Stimulated activated CD4-positive, alpha-beta T cell treated with anti-CD3 and anti-CD28 coated beads, Interleukin-12 subunit alpha, Interleukin-12 subunit beta, amount 100 ng/mL, for 48 hours (primary cell): Measurements from ENCODE around the gene SLC27A1.
A peak's percentile ranks its signal among the peaks of the same experiment; 100 is the strongest.

Experiments used
- DNase-seq, 3 donors: peaks; one replicate each; pipeline ENCODE4 v3.0.0-alpha.2; 2020; ENCODE audit warnings: low read depth in 2 of 3, low spot score in 1 of 3

SLC27A1 gene

DNA sequence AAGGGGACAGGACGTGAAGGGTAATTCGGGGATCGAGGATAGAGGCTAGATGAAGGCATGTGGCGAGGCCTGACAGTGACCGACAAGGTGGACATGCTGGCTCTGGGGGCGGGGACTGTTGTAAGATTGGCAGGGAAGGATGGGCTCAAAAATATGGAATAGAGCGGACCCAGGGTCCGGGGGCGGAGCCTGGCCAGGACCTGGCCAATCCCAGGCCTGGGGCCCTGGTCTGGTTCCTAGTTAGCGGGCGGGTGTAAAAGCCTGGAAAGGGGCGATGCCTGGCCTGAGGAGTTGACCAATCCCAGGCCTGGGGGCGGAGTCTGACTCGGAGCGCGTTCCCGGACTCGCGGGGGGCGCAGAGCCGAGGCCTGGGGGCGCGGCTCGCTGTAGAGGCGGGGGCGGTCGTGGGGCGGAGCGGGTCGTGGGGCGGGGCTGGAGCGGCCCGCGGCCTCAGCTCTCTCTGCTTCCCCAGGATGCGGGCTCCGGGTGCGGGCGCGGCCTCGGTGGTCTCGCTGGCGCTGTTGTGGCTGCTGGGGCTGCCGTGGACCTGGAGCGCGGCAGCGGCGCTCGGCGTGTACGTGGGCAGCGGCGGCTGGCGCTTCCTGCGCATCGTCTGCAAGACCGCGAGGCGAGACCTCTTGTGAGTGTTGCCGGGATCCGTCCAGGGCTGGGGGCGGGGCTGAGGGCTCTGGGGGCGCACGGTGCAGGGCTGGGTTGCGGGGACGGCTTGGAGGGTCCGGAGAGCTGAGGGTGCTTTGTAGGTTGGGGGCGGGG is at the start of gene SLC27A1:
Gene SLC27A1 (plus strand): TSS at position 457 of the 774 bp plus-strand sequence. CDS start 17 bp downstream, at position 474.
- peak; percentile 81 to 87 (median 84) for DNase-seq

DNA sequence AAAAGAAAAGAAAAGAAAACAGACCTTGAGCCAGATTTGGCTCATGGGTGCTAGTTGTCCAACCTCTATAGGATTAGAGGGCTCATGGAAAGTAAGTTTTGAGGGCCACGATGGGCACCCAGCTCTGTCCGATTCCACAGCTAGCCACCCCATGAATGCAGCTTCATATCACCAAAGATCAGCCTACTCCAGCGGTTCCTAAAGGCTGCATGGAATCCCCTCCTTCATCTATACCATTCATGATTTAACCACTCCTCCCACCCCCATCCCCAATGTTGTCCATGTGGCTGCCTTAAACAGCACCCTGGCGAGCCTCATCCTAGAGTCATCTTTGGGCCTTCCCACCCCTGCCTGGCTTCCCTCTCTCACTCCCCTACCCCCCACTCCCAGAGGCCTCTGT is 48.4 kb upstream of the SLC27A1 start:
- DNase-seq: no peak

DNA sequence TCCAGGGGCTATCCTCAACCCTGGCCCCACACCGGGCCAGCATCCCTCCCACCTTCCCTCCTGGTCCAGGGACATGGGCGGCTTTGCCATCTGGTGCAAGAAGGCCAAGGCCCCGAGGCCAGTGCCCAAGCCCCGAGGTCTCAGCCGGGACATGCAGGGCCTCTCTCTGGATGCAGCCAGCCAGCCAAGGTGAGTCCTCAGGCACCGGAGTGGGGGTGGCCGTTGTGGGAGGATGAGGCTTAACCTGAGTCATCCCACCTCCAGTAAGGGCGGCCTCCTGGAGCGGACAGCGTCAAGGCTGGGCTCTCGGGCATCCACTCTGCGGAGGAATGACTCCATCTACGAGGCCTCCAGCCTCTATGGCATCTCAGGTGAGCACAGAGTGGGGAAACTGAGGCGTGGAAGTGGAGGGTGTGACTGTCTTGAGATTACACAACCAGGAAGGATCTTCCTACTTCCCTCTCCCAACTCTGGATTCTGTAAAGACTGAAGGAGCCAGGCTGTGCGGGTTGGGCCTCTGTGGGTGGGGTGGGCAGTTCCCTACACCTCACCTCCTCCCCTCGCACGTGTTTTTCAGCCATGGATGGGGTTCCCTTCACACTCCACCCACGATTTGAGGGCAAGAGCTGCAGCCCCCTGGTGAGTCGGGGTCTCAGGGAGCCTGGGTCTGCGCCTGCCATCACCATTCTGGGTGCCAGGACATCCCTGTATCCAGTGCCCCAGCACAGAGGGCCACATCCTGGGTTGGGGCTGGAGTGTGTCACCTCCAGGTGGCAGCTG is 46.7 kb upstream of the SLC27A1 start:
- DNase-seq: no peak

DNA sequence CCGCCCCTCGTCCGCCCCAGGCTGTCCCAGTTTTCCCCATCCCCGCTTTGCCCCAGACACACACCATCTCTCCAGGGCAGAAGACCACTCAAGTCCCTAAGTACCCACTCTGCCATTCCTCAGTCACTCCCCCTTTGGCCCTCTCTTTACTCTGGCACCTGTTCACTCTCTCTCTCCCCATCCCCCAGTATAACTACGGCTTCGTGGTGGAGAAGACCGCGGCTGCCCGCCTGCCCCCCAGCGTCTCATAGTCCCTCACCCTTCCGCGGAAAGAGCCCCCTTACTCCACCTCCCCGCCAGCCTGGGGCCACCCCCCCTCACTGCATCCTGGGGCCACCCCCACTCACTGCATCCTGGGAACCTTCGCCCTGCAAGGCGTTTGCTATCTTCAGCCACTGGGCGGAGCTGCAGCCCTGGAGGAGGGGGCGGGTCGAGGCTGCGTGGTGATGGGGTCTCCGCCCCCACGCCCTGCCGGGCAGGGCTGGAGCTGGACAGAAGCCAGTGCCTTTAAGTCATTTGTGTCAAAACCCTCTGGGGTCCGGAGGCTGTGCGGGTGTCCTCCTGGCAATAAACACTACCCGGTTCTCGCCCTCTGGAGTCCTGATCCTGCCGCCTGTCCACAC is 45.5 kb upstream of the SLC27A1 start:
- DNase-seq: no peak

DNA sequence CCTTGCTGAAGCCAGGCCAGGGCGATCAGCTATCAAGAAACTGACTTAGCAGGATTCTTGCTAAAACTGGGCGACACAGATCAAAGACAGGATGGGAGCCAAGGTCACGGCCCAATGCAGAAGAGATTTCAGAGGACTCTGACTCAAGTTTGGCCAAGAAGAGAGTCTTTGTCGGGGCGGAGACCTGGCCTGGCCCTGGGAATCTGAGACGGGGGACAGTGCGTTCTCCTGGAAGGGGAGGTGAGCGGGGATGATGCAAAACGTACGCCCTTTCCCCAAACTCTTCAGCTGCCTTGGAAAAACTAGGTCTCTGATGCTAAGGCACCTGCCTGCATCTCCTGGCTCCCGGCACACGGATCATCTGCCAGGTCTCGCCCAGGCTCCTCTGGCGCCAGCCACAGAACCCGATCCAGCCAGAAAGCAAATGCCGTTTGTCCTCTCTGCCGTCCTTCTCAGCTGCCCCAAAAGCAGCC is 40.6 kb upstream of the SLC27A1 start:
- no peak for DNase-seq

DNA sequence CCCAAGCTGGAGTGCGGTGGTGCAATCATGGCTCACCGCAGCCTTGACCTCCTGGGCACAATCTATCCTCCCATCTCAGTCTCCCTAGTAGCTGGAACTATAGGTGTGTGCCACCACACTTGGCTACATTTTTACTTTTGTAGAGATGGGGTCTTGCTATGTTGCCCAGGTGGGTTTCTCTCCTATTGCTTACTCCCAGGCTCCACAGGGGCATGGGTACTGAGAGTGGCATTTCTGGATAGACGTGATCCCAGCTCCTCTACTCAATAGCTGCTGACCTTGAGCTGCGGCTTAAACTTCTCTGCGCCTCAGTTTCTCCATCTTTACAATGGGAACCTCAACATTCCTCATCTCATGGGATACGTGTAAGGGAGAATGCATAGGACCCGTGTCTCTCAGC is 38.9 kb upstream of the SLC27A1 start:
- DNase-seq: no peak

DNA sequence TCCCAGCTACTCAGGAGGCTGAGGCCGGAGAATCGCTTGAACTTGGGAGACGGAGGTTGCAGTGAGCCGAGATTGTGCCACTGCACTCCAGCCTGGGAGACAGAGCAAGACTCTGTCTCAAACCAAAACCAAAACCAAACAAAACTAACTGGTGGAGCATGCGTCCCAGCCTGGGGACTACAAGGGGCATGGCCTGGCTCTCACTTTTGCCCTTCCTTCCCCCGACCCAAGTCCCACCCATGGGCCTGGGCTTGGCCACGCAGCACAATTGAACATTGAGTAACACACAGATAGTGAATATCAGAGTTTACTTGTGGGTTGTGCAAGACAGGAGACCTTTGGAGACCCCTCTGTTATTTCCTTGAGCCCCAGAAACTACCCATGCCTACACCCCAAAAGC is 35.1 kb upstream of the SLC27A1 start:
- DNase-seq: no peak

DNA sequence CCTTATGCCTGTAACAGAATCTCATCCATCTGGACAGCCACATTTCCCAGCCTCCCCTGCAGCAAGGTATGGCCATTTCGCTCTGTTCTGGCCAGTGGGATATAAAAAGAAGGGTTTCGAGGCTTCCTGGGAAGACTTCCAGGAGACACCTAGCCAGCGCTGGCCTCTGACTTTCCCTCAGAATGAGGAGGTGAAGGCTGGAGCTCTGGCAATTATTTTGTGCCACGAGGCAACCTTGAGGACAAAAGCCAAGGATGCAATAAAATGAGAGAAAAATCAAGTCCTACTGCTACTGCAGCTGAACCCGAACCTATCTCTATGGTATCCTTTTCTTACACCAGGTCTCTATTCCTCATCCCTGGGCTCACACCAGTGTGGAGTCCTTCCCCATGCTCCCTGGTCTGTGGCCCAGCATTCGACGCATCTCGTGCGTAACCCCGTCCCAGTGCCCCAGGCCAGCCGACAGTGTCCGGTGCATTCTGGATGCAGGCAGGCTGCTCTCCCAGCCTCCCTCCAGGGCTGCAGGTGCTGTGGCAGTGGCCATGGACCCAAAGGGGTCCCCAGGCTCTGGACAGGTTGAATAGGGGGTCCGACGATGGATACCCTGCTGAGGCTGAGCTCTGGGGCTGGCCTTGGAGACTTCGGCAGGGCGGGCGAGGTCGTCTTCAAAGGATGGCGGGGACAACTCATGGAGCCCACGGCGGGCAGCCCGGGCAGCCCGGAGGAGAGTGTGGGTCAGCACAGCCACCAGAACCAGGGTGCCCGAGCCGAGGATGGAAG is 34.0 kb upstream of the SLC27A1 start:
- no peak for DNase-seq

DNA sequence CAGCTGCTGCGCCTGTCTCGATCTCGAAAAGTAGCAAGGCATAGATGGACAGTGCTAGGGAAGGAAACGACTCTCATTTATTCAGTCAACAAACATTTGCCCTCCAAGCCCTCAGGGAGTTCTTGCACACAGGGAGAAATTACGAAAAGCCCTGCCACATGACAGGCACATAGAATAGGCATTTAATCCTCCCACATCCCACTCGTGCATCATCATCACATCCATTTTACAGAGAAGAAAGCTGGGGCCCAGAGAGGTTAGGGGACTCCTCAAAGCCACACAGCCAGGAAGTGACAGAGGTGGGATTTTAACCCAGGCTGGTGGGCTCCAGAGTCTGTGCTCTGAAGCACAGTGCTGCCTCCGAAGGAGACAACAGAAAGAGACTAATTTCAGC is 33.5 kb upstream of the SLC27A1 start:
- DNase-seq: no peak

DNA sequence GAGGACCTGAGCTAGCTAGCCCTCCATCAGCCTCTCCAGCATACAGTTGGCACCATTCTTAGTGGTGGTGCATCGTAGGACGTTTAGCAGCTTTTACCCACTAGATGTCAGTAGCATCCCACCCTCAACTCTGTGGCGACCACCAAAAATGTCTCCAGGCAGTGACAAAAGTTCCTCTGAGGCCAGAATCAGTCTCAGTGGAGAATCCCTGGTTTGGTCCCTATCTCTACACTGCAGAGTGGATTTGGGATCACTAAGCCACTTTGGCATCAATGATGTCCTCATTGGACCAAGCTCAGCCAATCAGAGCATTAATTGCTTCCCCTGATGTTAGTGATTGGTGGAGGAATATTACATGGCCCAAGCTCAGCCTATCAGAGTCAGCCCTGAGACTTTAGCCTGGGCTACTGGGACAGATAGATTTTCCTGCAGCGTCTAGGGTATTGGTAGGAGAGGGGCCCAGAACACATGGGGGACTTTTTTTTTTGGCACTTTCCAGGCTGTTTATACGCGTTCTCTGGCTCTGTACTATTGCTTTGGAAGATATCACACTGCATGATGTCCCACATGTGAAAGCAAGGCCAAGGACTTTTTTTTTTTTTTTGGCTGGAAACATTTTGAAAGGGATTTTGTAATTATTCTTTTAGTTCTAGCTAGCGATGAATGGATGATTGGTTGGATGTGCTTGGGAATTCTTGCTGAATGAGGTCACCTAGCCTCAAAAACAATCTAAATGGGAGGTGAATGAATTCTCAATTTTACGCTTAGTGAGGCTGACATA is 28.9 kb upstream of the SLC27A1 start:
- no peak for DNase-seq

DNA sequence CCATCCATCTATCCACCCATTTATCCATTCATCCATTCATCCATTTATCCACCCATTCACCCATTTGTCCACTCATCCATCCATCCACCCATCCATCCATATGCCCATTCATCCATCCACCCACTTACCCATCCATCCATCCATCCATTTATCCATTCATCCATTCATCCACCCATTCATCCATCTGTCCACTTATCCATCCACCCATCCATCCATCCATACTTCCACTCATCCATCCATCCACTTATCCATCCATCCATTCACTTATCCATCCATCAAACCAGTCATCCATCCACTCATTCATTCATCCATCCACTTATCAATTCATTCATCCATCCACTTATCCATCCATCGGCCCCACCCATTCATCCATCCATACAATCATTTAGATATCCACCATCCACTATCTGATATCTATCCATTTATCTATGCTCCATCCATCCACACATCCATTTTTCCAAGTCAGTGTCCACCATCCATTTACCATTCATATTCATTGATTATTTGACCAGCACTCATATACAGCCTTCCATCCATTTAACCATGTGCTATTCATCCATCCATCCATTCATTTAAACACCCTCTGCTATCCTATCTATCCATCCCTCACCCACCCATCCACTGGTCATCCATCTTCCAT is 24.7 kb upstream of the SLC27A1 start:
- no peak for DNase-seq

DNA sequence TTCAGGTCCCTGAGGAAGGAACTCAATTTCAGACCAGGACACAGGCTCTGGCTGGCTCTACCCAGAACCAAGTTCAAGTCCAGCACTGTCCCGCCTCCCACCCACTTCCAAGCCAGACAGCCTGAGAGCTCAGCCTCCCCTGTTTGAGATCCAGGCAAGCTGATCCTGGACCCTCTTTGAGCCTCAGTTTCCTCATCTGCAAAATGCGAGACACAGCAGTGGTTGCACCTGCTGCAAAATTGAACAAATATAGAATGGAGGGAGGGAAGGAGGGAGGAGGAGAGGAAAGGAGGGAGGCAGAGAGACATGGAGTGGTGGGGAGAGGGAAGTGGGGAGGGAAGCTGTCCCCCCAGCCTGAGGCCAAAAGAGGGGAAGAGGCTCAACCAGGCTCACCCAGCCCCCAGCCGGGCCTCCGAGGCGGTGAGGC is 22.6 kb upstream of the SLC27A1 start:
- DNase-seq: no peak

DNA sequence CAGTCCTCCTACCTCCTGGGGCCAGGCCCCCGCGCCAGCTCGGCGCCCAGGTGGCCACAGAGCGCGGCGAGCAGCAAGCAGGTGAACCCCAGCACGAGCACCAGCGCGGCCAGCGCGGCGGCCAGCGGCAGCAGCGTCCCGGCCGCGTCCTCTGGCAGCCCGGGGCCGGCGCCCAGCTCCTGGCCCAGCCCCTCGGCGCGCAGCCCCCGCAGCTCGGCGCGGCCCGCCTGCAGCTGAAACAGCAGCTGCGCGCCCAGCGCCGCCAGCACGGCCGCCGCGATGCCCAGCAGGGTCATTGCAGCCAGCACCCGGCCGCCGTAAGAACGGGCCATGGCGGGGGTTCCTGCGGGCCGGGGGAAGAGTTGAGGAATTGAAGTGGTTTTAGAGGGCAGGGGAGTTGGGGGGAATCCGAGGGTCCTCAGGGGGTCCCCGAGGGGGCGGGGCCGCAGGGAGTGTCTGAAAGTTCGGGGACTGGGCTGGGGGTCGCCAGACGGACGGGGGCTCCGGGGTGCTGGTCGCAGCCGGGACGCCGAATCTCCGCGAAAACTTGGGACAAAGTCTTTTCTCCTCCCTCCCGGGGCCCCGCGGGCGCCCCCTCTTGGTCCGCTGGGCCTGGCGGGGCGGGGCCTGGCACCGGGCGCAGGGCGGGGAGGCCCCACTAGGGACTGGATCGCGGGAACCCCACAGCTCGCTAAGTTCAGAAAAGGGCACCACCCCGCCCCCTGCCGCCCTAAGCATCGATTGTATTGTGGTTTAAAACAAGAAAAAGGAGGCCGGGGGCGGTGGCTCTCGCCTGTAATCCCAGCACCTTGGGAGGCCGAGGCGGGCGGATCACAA is 22.0 kb upstream of the SLC27A1 start, which contains the start of gene TMEM221:
Gene TMEM221 (minus strand): TSS at position 538 of the 837 bp plus-strand sequence. CDS start 206 bp downstream, at position 332.
- peak; percentile 25 to 54 (median 45) for DNase-seq

DNA sequence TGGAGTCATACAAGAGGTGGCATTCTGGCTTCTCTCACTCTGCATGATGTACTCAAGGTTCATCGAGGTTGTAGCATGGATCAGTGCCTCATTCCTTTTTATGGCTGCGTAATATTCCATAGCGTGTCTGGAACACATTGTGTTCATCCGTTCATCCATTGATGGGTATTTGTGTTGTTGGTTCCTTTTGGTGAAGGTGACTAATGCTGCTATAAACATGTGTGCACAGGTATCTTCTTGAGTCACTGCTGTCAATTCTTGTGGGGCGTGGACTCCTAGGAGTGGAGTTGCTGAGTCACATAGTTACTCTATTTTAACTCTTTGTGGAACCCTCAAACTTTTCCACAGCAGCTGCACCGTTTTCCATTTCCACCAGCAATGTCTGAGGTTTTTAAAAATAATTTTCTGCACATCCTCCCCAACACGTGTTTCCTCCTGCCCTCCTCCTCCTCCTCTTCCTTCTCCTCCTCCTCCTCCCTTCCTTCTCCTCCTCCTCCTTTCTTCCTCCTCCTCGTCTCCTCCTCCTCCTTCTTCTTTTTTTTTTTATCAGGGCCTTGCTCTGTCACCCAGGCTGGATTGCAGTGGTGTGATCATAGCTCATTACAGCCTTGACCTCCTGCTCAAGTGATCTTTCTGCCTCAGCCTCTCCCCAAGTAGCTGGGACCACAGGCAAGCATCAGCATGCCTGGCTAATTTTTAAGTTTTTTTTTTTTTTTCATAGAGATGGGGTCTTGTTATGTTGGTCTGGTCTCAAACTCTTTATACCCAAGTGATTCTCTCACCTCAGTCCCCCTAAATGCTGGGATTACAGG is 19.9 kb upstream of the SLC27A1 start:
- DNase-seq: peak in 2 of 3 donors; percentile 40 to 57

DNA sequence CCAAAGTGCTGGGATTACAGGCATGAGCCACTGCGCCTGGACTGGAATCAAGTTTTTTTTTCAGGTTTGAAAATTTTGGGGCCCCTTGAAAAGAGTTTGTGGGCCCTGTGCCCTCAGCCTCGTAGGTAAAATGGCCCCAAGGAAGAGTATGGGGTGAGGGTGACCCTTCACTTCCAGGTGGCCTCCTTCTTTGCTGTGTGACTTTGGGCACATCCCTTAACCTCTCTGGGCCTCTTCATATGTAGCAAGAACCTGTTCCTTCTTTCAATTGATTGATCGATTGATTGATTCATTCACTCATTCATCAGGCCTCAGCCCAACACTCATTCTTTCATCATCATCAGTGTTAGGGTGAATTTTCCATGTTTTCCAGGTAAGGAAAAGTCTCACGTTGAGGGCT is 18.5 kb upstream of the SLC27A1 start:
- no peak for DNase-seq

DNA sequence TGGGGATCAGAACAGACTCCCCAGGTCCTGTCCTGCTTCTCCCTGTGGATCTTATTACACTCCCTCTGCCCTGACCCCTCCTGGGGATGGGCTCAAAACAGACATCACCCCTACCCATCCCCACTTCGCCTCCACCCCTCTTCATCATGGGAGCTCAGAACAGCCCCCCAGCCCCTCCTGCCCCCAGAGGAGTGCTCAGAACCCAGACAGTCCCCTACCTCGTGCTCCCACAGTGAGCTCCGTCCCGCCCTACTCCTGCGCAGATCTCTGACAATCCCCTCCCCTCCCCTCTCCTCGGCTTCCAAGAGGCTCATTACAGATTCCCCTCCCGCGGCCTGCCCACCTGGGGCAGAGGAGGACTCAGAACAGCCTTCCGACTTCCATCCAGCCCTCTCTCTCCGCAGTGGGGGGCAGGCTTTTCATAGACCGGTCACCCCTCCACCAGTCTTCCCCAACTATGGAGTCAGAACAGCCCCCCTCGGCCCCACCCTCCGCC is 15.7 kb upstream of the SLC27A1 start:
- no peak for DNase-seq

DNA sequence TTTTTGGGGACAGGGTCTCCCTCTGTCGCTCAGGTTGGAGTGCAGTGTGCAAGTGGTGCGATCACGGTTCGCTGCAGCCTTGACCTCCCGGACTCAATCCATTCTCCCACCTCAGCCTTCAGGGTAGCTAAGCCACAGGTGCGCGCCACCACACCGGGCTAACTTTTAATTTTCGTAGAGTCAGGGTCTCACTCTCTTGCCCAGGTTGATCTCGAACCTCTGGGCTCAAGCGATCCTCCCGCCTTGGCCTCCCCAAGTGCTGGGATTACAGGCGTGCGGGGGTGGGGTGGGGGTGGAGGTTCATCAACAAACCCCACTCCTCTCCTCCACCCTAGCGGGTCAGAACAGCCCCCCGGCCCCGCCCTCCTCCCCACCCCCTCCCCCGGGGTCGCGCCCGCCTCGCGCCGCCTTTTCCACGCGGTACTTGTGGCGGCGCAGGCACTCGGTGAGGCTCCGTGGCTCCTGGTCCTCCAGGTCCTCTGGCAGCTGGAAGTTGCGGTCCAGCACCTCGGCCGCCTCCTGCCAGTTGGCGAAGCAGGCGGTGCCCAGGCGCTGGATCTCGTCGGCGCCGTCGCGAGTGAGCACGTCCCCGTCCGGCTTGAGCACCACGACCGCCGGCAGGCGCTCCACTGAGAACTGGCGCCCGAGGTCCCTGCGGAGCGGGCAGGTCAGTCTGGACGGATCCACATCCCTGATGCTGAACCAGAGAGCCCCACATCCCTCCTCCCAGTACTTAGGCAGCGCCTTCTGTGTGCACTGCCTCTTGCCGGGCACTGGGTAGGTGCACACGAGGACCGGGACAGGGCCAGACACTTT is 14.8 kb upstream of the SLC27A1 start:
- DNase-seq: no peak
